ENCODE data around the gene CDC6.
A peak's percentile ranks its signal among the peaks of the same experiment; 100 is the strongest.

The CDC6 gene

DNA sequence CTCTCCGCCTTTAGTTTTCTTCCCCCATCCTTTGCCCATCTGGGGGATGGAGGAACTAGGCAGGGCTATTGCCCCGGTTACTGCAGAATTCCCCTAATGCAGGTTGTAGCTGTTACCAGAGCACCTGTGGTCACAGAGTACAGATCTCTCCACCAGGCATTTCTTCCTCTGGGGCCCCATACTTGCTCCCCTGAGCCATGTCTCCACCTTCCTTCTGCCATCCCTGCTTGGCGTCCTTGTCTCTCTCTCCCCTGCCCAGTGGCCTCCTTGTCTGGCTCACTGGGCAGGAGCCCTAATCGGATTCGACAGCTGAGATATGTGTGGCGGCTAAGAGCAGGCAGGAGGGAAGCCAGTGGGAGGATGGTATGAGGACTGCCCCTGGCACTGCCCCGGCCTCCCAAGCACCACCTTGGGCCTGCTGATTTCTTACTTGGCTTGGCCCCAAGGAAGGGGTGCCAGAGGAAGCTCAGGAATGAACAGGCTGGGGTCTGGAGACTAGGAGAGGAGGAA is 23.3 kb downstream of the CDC6 start:
- DNase-seq (ENCODE audit: low read depth in 2 of 2, low spot score in 1 of 2) = no peak

DNA sequence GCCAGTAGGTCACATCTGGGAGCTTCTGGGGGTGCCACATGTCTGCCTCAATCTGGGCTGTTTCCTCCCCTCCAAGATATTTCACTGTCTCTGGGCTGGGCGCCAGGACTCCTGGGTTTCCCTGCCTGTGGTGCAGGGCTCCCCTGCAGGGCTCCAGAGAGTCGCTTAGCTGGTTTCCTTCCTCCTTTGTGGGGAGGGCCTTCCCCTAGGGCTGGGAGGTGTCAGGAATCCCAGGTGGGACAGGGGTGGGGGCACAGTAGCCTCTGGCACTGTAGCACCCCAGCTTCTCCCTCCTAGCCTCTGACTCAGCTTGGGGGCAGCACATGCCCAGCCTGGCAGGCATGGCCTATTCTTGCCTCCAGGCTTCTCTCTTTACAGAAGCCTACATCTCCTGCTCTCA is 23.9 kb downstream of the CDC6 start:
- no peak for DNase-seq (ENCODE audit: low read depth in 2 of 2, low spot score in 1 of 2)

DNA sequence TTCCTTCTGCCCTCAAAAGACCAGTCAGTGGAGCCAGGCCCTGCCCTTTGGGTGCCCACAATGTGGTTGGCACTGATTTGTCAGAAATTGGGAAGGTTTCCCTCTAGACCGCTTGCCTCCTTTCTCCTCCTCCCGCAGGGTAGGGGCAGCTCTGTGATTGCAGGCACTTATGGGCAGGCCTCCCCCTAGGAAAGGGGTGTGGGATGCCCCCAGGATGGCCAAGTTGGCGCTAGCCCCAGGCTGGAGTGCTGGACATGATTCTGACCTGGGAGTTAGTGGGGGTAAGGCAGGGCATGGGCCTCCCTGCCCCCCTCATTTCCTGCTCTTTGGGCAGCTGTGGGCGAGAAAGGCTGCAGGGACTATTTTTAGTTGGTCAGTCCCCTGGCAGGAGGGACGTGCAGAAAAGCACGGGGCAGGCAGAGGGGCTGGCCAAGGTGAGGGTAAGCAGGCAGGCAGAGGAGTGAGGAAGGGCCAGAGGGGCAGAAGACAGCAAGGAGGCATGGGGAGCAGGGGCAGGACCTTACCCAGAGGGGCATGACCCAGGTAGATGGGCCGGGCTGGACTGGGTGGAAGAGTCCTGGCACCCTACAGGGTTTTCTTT is 24.6 kb downstream of the CDC6 start:
- no peak for DNase-seq (ENCODE audit: low read depth in 2 of 2, low spot score in 1 of 2)

DNA sequence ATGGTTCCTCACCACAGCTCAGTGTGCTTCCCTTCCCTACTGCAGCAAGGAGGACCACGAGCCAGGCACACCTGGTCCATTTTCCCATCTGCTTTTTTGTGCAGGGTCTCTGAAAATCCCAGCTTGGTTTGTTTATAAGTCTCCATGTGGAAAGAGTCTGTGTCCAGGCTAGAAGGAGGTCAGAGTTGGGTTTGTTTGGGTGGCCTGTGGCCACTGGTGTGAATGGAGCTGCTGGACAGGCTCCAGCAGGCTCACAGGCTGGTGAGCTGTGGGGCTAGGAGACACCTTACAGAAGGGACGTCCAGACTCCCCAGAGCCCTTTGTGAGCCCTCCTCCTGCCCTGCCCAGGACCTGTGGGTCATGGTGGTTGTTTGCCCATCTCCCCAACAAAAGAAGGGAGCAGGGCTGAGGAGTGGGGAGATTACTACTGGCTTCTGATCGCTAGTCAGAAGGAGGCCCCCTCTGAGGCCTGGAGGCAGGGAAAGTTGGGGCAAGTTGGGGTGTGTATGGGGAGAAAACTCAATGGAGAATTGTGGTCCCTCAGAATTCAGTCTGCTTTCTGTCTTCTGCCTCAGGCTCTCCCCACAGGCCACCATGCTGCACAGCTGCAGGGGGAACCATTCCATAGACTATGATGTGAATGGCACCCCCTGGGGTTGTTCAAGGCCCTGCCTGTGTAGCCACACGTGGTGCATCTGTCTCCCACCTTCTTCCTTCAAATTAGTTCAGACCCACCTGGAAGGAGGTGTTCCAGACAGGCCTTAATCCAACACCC is 25.4 kb downstream of the CDC6 start:
- no peak for DNase-seq (ENCODE audit: low read depth in 2 of 2, low spot score in 1 of 2)

DNA sequence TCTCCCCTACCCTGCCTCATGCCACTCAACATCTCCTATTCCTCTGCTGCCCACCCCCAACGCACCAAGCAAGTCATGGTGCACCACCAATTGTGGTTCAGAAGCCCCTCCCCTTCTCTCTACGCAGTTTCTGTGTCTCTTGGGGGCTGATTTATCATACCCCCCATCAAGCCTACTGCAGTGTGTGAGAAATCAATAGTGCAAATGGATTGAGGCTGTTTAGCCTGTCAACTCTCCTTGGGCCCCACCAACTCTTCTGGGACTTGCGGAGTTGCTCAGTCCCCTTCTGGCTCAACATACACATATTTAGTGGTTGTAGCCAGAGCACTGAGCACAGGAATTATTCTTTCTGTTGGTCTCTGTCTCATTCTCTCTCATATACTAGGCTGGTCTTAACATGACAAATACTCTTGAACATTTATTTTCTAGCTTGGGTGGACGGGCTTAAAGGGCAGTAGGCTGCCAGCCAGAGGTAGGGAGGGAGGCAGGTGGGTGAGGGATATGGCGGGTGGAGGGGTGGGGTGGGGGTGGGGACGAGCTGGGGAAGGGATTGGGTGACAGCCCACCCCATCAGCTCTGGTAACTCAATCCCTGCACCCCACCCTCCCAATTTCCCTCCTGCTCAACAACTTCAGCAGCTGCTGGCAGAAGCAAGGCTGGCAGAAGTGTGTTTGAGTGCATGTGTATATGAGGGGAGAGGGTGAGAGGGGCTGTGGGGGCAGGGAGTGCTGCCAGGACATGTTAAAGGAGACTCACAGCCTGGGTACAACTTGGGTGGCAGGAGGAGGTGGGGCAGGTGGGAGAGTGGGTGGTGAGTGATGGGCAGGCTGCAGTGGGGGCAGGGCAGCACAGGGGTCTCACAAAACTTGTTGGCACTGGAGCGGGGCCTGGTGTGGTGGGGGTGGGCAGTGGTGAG is 26.2 kb downstream of the CDC6 start:
- DNase-seq (ENCODE audit: low read depth in 2 of 2, low spot score in 1 of 2) = no peak

DNA sequence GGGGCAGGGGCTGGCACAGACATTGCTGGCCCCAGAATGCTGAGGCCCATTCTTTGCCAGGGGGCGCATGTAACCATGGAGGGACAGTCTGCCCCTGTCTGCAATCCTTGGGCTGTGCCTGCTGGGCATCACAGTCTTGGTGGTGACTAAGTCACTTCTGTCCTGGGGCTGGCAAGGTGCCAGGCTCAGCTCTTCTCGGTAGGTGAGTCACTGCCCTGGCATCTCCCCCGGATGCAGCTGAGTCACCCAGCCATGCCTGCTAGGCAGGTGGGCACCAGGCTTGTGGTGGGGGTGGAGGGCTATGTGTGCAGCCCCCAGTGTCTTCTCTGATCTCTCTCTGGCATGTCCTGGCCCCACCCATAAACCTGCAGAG is 26.9 kb downstream of the CDC6 start:
- DNase-seq (ENCODE audit: low read depth in 2 of 2, low spot score in 1 of 2) = peak; percentile 77 to 89

DNA sequence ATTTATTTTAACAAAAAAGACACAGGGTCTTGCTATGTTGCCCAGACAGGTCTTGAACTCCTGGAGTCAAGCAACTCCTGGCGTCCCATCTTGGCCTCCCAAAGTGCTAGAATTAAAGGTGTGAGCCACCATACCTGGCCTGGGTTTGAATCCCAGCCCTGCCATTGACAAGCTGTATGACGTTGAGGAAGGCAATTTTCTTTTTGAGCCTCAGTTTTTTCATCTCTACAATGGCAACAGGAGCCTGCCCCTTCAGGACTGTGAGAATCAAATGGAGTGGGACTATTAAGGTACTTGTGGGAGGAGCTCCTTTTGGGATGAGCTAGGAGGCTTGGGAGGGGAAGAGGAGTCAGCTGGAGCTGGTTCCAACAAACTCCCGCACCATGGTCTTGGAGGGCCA is 27.5 kb downstream of the CDC6 start:
- DNase-seq (ENCODE audit: low read depth in 2 of 2, low spot score in 1 of 2) = no peak

DNA sequence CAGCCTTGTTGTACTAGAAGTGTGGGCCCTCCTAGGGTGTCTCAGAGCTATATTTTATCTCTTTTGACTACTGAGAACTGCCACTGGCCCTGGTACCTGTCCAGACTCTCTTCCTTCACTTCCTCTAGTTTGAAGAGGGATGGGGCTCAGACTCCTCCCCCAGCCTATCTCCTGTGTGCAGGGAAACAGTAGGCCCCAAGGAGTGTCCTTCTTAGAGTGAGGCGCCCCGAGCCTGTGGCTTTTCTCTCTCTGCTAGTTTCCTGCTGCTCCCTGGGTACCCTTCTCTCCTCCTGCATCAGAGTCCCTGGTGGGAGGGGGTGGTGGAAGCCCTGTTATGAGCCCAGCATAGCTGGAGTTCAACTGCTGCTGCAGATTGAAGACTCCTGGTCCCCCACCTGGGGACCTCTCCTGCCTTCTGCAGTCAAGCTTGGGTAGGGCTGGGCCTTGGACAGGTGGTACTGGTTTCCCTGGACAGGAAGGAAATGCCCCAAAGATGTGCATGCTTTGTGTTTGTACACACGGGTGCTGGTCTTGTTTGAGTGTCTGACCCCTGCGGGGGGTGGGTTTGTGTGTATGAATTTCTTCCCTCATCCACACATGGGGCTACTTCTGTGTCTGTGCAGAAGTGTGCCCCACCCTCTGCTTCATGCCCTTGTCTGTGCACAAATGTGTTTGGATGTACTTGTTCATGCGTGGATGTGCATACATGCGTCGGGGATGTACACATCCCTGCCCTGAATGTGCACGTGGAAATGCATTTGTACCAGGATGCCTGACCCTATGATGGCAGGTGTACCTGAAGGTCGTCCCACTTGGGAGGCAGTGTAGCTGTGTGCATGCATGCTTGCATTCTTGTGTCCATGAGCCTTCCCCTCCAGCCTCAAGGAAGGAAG is 28.2 kb downstream of the CDC6 start:
- no peak for DNase-seq (ENCODE audit: low read depth in 2 of 2, low spot score in 1 of 2)

DNA sequence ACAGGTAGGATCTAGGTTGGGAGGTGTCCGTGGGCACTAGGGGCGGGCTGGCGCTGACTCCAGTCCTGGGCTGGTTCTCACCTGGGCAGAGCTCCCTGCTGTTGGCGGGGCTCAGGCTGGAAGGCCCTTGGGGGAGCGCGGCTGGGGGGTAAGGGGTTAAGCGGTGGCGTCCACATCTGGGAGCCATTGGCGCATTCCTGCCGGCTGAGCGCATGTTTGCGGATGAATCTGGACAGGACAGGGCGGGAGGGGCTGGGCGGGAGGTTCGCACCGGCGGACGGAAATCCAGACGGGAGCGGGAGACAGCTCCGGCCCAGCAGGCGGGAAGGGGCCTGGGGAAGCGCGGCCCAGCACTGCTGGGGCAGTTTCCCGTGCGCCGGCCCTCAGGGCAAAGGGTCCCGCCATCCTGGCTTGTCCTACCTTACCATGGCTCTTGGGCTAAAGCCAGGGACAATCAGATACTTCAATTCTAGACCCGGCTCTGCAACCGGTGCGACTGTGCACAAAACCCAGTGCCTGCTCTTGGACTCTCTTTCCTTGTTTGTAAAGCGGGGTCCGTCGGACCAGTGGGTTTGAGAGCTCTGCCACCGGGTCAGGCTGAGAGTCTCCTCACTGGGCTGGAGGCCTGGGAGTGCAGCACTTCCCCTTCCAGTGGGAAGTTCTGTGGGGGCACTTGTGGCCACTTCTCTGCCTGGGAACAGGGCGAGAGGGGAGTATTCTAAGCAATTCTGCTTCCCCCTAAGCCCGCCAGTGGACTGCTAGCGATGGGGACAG is 29.1 kb downstream of the CDC6 start:
- no peak for DNase-seq (ENCODE audit: low read depth in 2 of 2, low spot score in 1 of 2)

DNA sequence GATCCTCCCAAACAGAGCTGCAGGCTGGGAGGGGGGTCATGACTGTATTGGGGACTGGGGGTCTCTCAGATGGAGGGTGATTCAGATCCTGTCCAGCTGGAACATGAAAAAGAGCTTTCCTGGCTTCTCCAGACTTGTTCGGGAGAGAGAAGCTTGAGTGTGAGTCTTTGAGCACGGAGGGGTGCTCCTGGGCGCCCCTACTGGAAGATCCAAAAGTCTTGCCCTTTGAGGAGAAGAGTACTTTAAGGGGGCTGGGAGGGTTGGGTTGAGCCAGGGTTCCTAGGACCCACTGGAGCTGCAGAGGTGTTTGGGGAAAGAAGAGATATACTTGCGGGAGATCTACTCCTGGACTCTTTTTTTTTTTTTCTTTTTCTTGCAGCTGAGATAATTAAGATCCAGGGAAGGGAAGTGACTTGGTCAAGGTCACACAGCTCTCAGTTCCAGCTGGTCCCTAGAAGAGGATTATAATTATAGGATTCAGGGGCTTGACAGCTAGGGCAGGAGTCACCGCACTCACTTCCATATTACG is 29.7 kb downstream of the CDC6 start:
- no peak for DNase-seq (ENCODE audit: low read depth in 2 of 2, low spot score in 1 of 2)

DNA sequence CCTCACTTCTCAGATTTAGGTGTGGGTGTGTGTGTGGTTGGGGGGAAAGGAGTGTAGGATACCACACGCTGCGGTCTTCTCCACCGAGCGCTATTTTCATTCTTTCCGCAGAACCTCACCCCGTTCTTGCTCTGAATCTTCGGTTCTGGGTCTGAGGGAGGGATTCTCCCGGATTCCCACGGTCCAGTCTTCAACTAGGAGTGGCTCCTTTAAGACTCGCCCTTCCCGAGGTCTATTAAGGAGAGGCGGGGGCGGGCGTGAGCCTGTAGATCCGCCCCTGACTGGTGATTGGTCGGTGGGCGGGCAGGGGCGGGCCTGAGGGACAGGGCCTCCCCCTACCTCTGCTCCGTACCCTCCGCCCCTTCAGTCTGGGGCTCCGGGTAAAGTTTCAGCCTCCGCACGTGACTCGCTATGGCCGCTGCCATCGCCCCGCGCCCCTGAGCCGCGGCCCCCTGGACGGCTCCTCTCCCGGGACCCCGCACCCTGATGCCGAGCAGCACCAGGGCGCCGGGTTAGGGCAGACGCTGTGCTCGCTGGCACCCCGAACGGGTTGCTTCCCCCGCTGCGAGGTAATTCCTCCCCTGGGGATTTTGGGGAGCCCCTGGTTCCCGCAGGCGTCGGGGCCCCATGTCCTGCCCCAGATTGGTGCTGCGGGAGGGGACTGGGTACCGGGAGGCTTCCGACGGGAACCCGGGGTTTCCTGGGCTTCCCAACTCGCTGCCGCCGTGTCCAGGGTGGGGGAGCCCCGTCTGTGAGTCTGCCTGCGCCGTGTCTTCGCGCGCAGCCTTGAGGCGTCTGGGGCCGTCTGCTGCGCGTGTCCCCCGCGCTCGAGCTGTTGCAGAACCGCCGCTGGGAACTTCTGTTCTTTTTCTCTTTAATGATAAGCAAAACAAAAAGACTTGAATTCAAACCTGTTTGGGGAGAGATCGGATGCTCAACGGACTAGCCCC is 30.5 kb downstream of the CDC6 start:
- DNase-seq (ENCODE audit: low read depth in 2 of 2, low spot score in 1 of 2) = peak; percentile 80 to 89

DNA sequence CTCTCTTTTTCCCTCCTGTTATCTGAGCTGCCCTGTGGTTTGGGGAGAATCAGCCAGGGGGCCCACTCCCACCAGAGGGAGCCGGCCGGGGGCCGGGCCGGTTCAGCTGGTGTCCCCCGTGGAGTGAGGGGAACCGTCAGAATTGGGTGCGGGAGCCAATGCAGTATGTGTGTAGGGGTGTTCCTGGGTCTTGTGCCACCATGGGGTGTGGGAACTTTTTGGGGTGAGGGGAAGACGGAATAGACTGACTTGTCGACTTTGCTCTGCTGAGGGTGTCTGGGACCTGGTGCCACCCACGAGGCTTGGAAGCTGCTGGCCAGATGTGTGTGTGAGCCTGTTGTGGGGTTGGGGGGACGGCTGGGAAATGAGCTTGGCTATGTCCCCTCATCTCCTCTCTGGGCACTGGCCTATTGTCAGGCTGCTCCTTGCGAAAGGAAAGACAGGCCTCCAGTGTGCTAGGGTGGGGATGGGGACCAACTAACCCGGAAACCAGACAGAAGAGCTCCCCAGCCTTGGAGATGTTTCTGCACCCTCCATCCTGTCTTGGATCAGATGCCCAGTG is 31.2 kb downstream of the CDC6 start:
- DNase-seq (ENCODE audit: low read depth in 2 of 2, low spot score in 1 of 2) = no peak

DNA sequence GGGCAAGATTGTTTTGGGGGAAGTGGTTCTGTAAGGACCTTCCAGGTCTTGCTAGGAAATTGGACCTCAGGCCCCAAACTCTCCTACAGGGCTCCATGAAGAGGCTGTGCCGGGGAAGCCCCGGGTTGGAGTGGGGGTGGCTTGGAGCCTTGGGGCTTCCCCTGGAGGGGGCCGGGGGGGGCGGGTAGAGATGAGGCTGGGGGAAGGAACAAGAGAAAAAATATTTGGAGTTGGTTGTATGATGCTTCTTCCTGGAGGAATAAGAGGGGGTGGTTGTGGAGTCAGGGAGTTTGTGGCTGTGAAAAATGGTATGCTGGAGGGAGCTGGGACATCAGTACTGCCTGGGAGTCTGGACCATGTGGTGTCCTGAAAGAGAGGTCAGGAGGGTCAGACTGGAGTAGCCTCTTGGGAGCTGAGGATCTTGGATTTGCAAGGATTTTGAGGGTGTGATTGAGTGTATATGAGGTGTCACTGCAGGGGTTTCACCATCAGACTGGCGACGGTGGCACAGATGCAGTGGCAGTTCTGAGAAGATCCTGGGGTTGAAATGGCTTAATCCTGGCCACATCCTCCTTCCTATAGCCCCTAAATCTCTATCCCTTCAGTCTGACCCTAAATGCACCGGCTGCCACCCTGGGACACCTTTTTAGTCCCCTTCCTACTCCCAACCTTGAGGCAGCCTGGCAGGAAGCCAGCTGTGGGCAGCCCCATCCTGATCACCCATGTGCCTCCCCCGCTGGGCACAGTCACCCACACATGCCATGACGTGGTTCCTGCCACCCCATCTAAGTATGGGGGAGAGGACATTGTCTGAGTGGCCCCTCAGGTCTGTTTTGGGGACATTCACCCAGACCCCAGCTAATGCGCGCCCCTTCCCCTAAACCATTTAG is 32.2 kb downstream of the CDC6 start:
- DNase-seq (ENCODE audit: low read depth in 2 of 2, low spot score in 1 of 2) = peak; percentile 70 to 73

DNA sequence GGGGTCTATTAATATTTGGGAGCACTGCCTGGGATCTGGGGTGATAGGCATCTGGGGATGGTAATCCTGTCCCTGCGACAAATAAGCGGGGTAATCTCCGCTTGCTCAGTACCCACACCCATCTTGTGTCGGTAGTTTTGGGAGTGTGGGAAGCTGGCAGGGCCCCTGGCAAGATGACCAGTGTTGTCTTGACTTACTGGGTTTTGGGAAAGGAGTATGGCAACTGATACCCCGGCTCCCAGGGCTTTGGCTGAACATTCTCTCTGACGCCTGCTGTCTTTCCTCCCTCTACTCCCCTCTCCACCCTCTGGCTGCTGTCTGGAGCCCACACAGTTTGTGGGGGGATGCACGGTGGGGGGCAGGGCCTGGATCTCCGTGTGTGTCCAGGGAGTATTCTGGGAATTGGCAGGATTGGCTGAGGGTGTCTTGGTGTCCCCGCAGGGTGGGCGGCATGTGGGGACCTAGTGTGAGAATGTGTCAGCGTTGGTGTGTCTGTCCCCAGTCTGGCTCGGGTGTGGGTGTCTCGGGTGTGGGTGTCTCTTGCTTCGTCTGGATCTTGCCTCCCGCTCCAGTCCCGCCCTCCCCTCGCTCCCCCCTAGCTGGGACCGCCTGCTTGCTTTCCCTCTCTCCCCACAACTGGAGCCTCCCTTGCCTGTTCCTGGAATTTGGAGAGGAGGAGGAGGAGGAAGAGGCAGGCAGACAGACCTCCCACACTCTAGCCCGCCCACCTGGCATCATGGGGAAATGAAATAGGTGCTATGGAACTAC is 33.3 kb downstream of the CDC6 start:
- no peak for DNase-seq (ENCODE audit: low read depth in 2 of 2, low spot score in 1 of 2)

DNA sequence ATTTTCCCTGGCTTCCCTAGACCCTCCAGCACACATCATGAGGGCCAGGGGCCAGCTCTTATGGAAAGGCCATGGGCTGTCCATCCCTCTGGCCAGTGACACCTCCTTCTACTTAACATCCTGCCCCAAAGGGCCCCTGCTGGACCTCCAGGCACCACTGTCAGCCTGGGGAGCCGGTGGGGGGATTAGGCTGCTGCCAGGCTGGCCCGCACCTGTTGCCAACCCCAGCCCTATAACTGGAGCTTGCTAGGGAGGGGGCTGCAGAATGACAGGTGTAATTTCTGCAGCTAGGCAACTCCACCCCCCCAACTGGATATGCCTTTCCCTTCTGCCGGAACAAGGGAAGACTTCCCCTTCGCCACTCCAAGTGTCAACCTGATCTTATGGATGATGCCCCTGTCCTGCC is 33.8 kb downstream of the CDC6 start:
- DNase-seq (ENCODE audit: low read depth in 2 of 2, low spot score in 1 of 2) = no peak

DNA sequence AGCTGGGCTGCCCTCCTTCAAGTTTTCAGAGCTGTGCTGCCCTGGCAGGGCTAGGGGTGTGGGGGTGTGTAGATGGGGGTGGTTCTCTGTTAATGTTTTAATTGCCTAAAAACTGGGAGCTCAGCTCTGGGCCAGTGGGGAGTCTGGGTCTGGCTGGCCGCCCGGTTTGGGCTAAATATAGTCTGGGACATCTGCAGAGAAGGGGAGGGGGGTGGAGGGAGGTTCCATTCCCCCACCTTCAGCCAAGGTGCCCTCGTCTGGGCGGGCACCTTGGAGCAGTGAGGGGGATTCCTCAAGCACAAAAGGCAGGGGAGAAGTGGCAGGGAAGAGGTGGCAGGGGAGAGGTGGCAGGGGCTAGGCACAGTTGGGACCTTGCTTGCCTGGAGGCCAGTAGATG is 34.3 kb downstream of the CDC6 start:
- no peak for DNase-seq (ENCODE audit: low read depth in 2 of 2, low spot score in 1 of 2)
